HepG2 (cell line): ENCODE data around the gene GPBP1. TPM values are rescaled to one million over a fixed set of nuclear protein-coding genes. Genes with fewer than 3 reads are reported as not detected.

Source experiments
- ATRX ChIP-seq: sonication (generic); formaldehyde crosslinking; IDR thresholded peaks from 2 replicates; pipeline ENCODE4 v1.4.0; 2020; ENCODE audit warnings: missing genetic modification reagents, borderline replicate concordance
- EP300 ChIP-seq, 3 experiments: sonication (generic) in 1 of 3; formaldehyde crosslinking in 1 of 3; IDR thresholded peaks; 2 replicates each; pipeline versions ENCODE4 v1.5.1 to v1.6.1; 2011 to 2020; ENCODE audit warnings: low read depth in 2 of 3, low read length in 2 of 3, borderline replicate concordance in 1 of 3, improper control_type of control experiment in 1 of 3, mild to moderate bottlenecking in 1 of 3, missing genetic modification reagents in 1 of 3, moderate library complexity in 1 of 3
- GRHL1 ChIP-seq: sonication (generic); formaldehyde crosslinking; conservative IDR thresholded peaks from 2 replicates; pipeline ENCODE4 v1.8.0; 2022; ENCODE audit warnings: missing genetic modification reagents
- HNF4A ChIP-seq: sonication (generic); formaldehyde crosslinking; IDR thresholded peaks from 2 replicates; pipeline ENCODE4 v1.4.0; 2020; ENCODE audit warnings: missing genetic modification reagents
- KLF12 ChIP-seq: sonication (generic); formaldehyde crosslinking; IDR thresholded peaks from 2 replicates; pipeline ENCODE4 v1.4.0; 2020; ENCODE audit warnings: missing genetic modification reagents, borderline replicate concordance
- MEIS1 ChIP-seq: sonication (generic); formaldehyde crosslinking; IDR thresholded peaks from 2 replicates; pipeline ENCODE4 v1.9.0; 2021; ENCODE audit warnings: mild to moderate bottlenecking, missing genetic modification reagents, moderate library complexity, borderline replicate concordance
- SALL1 ChIP-seq: sonication (generic); formaldehyde crosslinking; IDR thresholded peaks from 2 replicates; pipeline ENCODE4 v1.8.0; 2022; ENCODE audit warnings: mild to moderate bottlenecking, missing genetic modification reagents
- SCMH1 ChIP-seq: sonication (generic); formaldehyde crosslinking; IDR thresholded peaks from 2 replicates; pipeline ENCODE4 v1.9.0; 2021; ENCODE audit warnings: missing genetic modification reagents, mild to moderate bottlenecking, borderline replicate concordance
- ZBTB38 ChIP-seq: sonication (generic); formaldehyde crosslinking; IDR thresholded peaks from 2 replicates; pipeline ENCODE4 v1.5.1; 2020; ENCODE audit warnings: mild to moderate bottlenecking, missing genetic modification reagents
- ZNF121 ChIP-seq: sonication (generic); formaldehyde crosslinking; IDR thresholded peaks from 2 replicates; pipeline ENCODE4 v1.5.0; 2020; ENCODE audit warnings: mild to moderate bottlenecking, missing genetic modification reagents
- ZNF24 ChIP-seq: fragments of 450-650 bp; IDR thresholded peaks from 2 replicates; pipeline ENCODE4 v1.6.1; 2017; ENCODE audit warnings: antibody characterized with exemption, mild to moderate bottlenecking
- ZNF451 ChIP-seq: sonication (generic); formaldehyde crosslinking; IDR thresholded peaks from 2 replicates; pipeline ENCODE4 v1.5.0; 2020; ENCODE audit warnings: mild to moderate bottlenecking, missing genetic modification reagents
- polyA plus RNA-seq, 8 experiments: library from polyadenylated mRNA; depleted of rRNA in 3 of 8; stranded (reverse) in 7 of 8; unstranded in 1 of 8; fragments of >200 nt; fragmentation: Illumina TruSeq in 4 of 8; extraction: Trizol in 4 of 8; gene quantifications; 2 replicates each; pipeline versions ENCODE4 v1.2.1 to v1.2.3, GENCODE V29; 2011 to 2016; ENCODE audit warnings: low read depth in 4 of 8, missing spikeins in 1 of 8, mixed read lengths in 1 of 8; ENCODE audit not compliant: insufficient read depth in 1 of 8
- total RNA-seq, 5 experiments: library from RNA; depleted of rRNA; stranded (reverse); fragments of >200 nt; fragmentation: Illumina TruSeq; extraction: Trizol; gene quantifications; 2 replicates each; pipeline ENCODE4 v1.2.3, GENCODE V29; 2016; ENCODE audit warnings: low read depth in 1 of 5
- TF ChIP-seq, protein P1 (sequence below): sonication (generic); formaldehyde crosslinking; IDR thresholded peaks from 2 replicates; pipeline ENCODE4 v1.4.0; 2020; ENCODE audit warnings: missing genetic modification reagents, mild to moderate bottlenecking, borderline replicate concordance
- TF ChIP-seq, protein P2 (sequence below), 2 experiments: sonication (generic) in 1 of 2; formaldehyde crosslinking in 1 of 2; IDR thresholded peaks; 2 replicates each; pipeline versions ENCODE4 v1.4.0 to v1.6.1; 2016 to 2020; ENCODE audit warnings: borderline replicate concordance in 1 of 2, low read depth in 1 of 2, mild to moderate bottlenecking in 1 of 2, missing genetic modification reagents in 1 of 2
- TF ChIP-seq, protein P3 (sequence below): sonication (generic); formaldehyde crosslinking; conservative IDR thresholded peaks from 2 replicates; pipeline ENCODE4 v1.4.0; 2020; ENCODE audit warnings: mild to moderate bottlenecking, missing genetic modification reagents, moderate library complexity
- TF ChIP-seq, protein P4 (sequence below): sonication (generic); formaldehyde crosslinking; IDR thresholded peaks from 2 replicates; pipeline ENCODE4 v1.4.0; 2020; ENCODE audit warnings: missing genetic modification reagents

The GPBP1 gene
- total and polyA plus RNA-seq, 2 of the 13 experiments (the other 11 are each of a cell fraction or from before 2014, with no cell fraction given): 27.1 to 72.2 TPM

DNA sequence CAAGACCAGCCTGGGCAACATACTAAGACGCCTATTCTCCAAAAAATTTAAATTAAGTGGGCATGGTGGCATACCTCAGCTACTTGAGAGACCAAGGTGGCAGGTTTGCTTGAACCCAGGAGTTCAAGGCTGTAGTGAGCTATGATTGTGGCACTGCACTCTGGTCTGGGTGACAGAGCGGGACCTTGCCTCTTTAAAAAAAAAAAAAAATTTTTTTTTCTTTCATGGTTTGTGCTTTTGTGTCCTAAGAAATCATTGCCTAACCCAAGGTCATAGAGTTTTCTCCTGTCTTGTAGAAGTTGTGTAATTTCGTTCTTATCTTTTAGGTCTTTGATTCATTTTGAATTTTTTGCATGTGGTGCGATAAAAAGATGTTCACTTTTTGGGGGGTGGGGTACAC is 12.3 kb downstream of the GPBP1 start (continued):
- TF ChIP-seq, protein P1, sequence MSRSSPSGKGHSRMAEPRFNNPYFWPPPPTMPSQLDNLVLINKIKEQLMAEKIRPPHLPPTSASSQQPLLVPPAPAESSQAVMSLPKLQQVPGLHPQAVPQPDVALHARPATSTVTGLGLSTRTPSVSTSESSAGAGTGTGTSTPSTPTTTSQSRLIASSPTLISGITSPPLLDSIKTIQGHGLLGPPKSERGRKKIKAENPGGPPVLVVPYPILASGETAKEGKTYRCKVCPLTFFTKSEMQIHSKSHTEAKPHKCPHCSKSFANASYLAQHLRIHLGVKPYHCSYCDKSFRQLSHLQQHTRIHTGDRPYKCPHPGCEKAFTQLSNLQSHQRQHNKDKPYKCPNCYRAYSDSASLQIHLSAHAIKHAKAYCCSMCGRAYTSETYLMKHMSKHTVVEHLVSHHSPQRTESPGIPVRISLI (CRISPR knock-in tag): peak; percentile 55
- TF ChIP-seq ZNF24: no peak
- no peak for TF ChIP-seq ATRX (CRISPR knock-in tag)
- TF ChIP-seq, protein P2, sequence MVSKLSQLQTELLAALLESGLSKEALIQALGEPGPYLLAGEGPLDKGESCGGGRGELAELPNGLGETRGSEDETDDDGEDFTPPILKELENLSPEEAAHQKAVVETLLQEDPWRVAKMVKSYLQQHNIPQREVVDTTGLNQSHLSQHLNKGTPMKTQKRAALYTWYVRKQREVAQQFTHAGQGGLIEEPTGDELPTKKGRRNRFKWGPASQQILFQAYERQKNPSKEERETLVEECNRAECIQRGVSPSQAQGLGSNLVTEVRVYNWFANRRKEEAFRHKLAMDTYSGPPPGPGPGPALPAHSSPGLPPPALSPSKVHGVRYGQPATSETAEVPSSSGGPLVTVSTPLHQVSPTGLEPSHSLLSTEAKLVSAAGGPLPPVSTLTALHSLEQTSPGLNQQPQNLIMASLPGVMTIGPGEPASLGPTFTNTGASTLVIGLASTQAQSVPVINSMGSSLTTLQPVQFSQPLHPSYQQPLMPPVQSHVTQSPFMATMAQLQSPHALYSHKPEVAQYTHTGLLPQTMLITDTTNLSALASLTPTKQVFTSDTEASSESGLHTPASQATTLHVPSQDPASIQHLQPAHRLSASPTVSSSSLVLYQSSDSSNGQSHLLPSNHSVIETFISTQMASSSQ (IDR thresholded peaks at IDR 0.05; ENCODE audit: low read depth): peak; percentile 32; the same call in 1 of the 2 replicates
- TF ChIP-seq, protein P2 (CRISPR knock-in tag; IDR thresholded peaks at IDR 0.05; ENCODE audit: borderline replicate concordance): no peak
- TF ChIP-seq, protein P3, sequence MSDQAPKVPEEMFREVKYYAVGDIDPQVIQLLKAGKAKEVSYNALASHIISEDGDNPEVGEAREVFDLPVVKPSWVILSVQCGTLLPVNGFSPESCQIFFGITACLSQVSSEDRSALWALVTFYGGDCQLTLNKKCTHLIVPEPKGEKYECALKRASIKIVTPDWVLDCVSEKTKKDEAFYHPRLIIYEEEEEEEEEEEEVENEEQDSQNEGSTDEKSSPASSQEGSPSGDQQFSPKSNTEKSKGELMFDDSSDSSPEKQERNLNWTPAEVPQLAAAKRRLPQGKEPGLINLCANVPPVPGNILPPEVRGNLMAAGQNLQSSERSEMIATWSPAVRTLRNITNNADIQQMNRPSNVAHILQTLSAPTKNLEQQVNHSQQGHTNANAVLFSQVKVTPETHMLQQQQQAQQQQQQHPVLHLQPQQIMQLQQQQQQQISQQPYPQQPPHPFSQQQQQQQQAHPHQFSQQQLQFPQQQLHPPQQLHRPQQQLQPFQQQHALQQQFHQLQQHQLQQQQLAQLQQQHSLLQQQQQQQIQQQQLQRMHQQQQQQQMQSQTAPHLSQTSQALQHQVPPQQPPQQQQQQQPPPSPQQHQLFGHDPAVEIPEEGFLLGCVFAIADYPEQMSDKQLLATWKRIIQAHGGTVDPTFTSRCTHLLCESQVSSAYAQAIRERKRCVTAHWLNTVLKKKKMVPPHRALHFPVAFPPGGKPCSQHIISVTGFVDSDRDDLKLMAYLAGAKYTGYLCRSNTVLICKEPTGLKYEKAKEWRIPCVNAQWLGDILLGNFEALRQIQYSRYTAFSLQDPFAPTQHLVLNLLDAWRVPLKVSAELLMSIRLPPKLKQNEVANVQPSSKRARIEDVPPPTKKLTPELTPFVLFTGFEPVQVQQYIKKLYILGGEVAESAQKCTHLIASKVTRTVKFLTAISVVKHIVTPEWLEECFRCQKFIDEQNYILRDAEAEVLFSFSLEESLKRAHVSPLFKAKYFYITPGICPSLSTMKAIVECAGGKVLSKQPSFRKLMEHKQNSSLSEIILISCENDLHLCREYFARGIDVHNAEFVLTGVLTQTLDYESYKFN: 0 out of 2 replicates have a peak, but pooled peaks have one; percentile 15
- TF ChIP-seq GRHL1 (CRISPR knock-in tag): no peak
- TF ChIP-seq, protein P4, sequence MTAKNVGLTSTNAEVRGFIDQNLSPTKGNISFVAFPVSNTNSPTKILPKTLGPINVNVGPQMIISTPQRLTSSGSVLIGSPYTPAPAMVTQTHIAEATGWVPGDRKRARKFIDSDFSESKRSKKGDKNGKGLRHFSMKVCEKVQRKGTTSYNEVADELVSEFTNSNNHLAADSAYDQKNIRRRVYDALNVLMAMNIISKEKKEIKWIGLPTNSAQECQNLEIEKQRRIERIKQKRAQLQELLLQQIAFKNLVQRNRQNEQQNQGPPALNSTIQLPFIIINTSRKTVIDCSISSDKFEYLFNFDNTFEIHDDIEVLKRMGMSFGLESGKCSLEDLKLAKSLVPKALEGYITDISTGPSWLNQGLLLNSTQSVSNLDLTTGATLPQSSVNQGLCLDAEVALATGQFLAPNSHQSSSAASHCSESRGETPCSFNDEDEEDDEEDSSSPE (CRISPR knock-in tag): no peak
- no peak for TF ChIP-seq KLF12
- 0 out of 4 replicates have a peak, but pooled peaks of 1 of the 2 experiments have one; percentile 11 for TF ChIP-seq EP300 (IDR thresholded peaks at IDR 0.05; ENCODE audit: low read depth in 2 of 2, low read length in 2 of 2)
- TF ChIP-seq EP300 (CRISPR knock-in tag; IDR thresholded peaks at IDR 0.05; ENCODE audit: borderline replicate concordance): no peak
- no peak for TF ChIP-seq ZNF121 (CRISPR knock-in tag)
- TF ChIP-seq SALL1 (CRISPR knock-in tag): no peak
- TF ChIP-seq HNF4A (CRISPR knock-in tag): 0 out of 2 replicates have a peak, but pooled peaks have one; percentile 18
- TF ChIP-seq ZNF451 (CRISPR knock-in tag): no peak
- no peak for TF ChIP-seq SCMH1
- TF ChIP-seq MEIS1 (CRISPR knock-in tag): no peak
- no peak for TF ChIP-seq ZBTB38 (CRISPR knock-in tag)
